ENCODE data around the gene MRPL14. TPM values are rescaled to one million over a fixed set of nuclear protein-coding genes. Genes with fewer than 3 reads are reported as not detected.

MRPL14 gene
- total and polyA plus RNA-seq, 9 of the 15 experiments (the other 6 are each of a cell fraction or from before 2014, with no cell fraction given) = 126 to 424 (median 165) TPM

- TF ChIP-seq E2F8 (IDR thresholded peaks at IDR 0.05; ENCODE audit: low read depth, partially characterized antibody) = peak; percentile 41
- no peak for TF ChIP-seq ZBTB49 (CRISPR knock-in tag; IDR thresholded peaks at IDR 0.05; ENCODE audit: borderline replicate concordance)
- no peak for TF ChIP-seq HEY1 (CRISPR knock-in tag; IDR thresholded peaks at IDR 0.05; ENCODE audit: borderline replicate concordance)
- no peak for TF ChIP-seq ZNF79 (CRISPR knock-in tag; IDR thresholded peaks at IDR 0.05; ENCODE audit: low read depth)
- TF ChIP-seq ARID2 (IDR thresholded peaks at IDR 0.05) = no peak
- peak; percentile 93 for TF ChIP-seq REST (IDR thresholded peaks at IDR 0.05; ENCODE audit: borderline replicate concordance)
- no peak for TF ChIP-seq REST (CRISPR knock-in tag; IDR thresholded peaks at IDR 0.05; ENCODE audit: low read depth)
- TF ChIP-seq ATF6 (CRISPR knock-in tag; IDR thresholded peaks at IDR 0.05) = no peak
- no peak for TF ChIP-seq GTF2B (IDR thresholded peaks at IDR 0.05; ENCODE audit: extremely low read depth, insufficient read length)
These were observed 24.3 kb upstream of the MRPL14 start (continued) for GRCh38 chr6:44151348-44152108.

Measured in K562 (cell line).